Endothelial cell of umbilical vein (primary cell): ENCODE measurements around the gene FAM50B. TPM values are rescaled to one million over a fixed set of nuclear protein-coding genes. Genes with fewer than 3 reads are reported as not detected.
A peak's percentile ranks its signal among the peaks of the same experiment; 100 is the strongest.

Experiments
- BruUV-seq: library from RNA; stranded (reverse); fragments of 400-500 nt; replicated peaks from 2 replicates; lab custom pipeline; 2021; lab: Mats Ljungman, UMichigan
- CTCF ChIA-PET: fragments of 300-600, 350-600 bp; sonication (Branson Sonifier 250); formaldehyde crosslinking; loops from one replicate; lab custom pipeline; 2021; ENCODE audit warnings: antibody characterized with exemption, inconsistent platforms; lab: Charles Lee
- POLR2A ChIA-PET: fragments of 300-600, 350-600 bp; sonication (Branson Sonifier 250); formaldehyde crosslinking; loops from one replicate; lab custom pipeline; 2021; ENCODE audit warnings: antibody characterized with exemption, inconsistent platforms; lab: Charles Lee
- DNase-seq: peaks from one replicate; pipeline ENCODE4 v3.0.0-alpha.2; 2011; ENCODE audit warnings: low read depth, low spot score
- FAIRE-seq: peaks from 2 replicates; lab custom pipeline; 2011; peaks lifted over from hg19 to GRCh38; lab: Jason Lieb, UNC
- H2AFZ ChIP-seq: 2 replicates; pipeline ENCODE4 v1.6.0; 2012; ENCODE audit warnings: low read depth, low read length, control low read depth, inconsistent platforms
- H3K27ac ChIP-seq: 2 replicates; pipeline ENCODE4 v1.5.1; 2011; ENCODE audit warnings: low read depth, mild to moderate bottlenecking, control low read depth, low read length, moderate library complexity; ENCODE audit not compliant: insufficient read depth
- H3K27me3 ChIP-seq, 2 experiments: 2 replicates each; pipeline versions ENCODE4 v1.6.0 to v1.6.1; 2011; ENCODE audit warnings: low read length in 2 of 2, mixed read lengths in 1 of 2; ENCODE audit not compliant: control insufficient read depth in 2 of 2, insufficient read depth in 2 of 2
- H3K36me3 ChIP-seq, 2 experiments: 2 replicates in 1 of 2; 3 replicates in 1 of 2; pipeline ENCODE4 v1.5.1; 2011; ENCODE audit warnings: low read length in 2 of 2, mild to moderate bottlenecking in 1 of 2, moderate library complexity in 1 of 2; ENCODE audit not compliant: control insufficient read depth in 2 of 2, insufficient read depth in 2 of 2; ENCODE audit errors: extremely low read depth in 1 of 2
- H3K4me1 ChIP-seq: 3 replicates; pipeline ENCODE4 v1.5.1; 2011; ENCODE audit warnings: mild to moderate bottlenecking, low read length; ENCODE audit not compliant: control insufficient read depth, insufficient read depth; ENCODE audit errors: extremely low read depth
- H3K4me2 ChIP-seq: 2 replicates; pipeline ENCODE4 v1.6.1; 2011; ENCODE audit warnings: low read length, control low read depth, mixed read lengths; ENCODE audit not compliant: insufficient read depth
- H3K4me3 ChIP-seq, 3 experiments: fragments of 200-600 bp in 1 of 3; sonication (generic), shearing (Covaris generic) in 1 of 3; replicated peaks in 1 of 3; 2 replicates each; pipeline ENCODE4 v1.5.1; 2011 to 2016; ENCODE audit warnings: control low read depth in 3 of 3, low read length in 3 of 3, mild to moderate bottlenecking in 2 of 3, inconsistent platforms in 1 of 3, low read depth in 1 of 3, moderate library complexity in 1 of 3; ENCODE audit not compliant: insufficient read depth in 1 of 3
- H3K79me2 ChIP-seq: 2 replicates; pipeline ENCODE4 v1.6.0; 2012; ENCODE audit warnings: low read length, inconsistent platforms; ENCODE audit not compliant: control insufficient read depth, insufficient read depth
- H3K9ac ChIP-seq: replicated peaks from 2 replicates; pipeline ENCODE3; 2011; ENCODE audit warnings: low read length, control low read depth; ENCODE audit not compliant: insufficient read depth; ENCODE audit errors: extremely low read depth
- H3K9me1 ChIP-seq: replicated peaks from 3 replicates; pipeline ENCODE4 v1.6.0; 2011; ENCODE audit warnings: mild to moderate bottlenecking, low read length; ENCODE audit not compliant: control insufficient read depth, insufficient read depth; ENCODE audit errors: extremely low read depth
- H3K9me3 ChIP-seq: replicated peaks from 2 replicates; pipeline ENCODE4 v1.5.1; 2012; ENCODE audit warnings: low read length, inconsistent platforms; ENCODE audit not compliant: control insufficient read depth, insufficient read depth
- H4K20me1 ChIP-seq: replicated peaks from 2 replicates; pipeline ENCODE3; 2011; ENCODE audit warnings: mild to moderate bottlenecking, low read length; ENCODE audit not compliant: control insufficient read depth, insufficient read depth; ENCODE audit errors: extremely low read depth
- EZH2 ChIP-seq: IDR thresholded peaks from 2 replicates; pipeline ENCODE4 v1.6.1; 2012; ENCODE audit warnings: borderline replicate concordance, low read depth, mild to moderate bottlenecking, moderate library complexity, low read length, inconsistent platforms; ENCODE audit not compliant: severe bottlenecking
- FOS ChIP-seq: IDR thresholded peaks from 2 replicates; pipeline ENCODE4 v1.6.1; 2011; ENCODE audit warnings: mild to moderate bottlenecking, low read length, moderate library complexity, borderline replicate concordance; ENCODE audit not compliant: insufficient read depth
- GATA2 ChIP-seq: IDR thresholded peaks from 2 replicates; pipeline ENCODE4 v1.7.0; 2011; ENCODE audit warnings: low read depth, mild to moderate bottlenecking, moderate library complexity, mixed read lengths, low read length; ENCODE audit not compliant: insufficient read length, insufficient read depth
- JUN ChIP-seq: IDR thresholded peaks from 2 replicates; pipeline ENCODE4 v1.6.1; 2011; ENCODE audit warnings: borderline replicate concordance, low read depth; ENCODE audit not compliant: insufficient read length, insufficient read depth
- MYC ChIP-seq: IDR thresholded peaks from one replicate; pipeline ENCODE4 v1.6.1; 2011; ENCODE audit warnings: mild to moderate bottlenecking, low read depth, low read length
- POLR2A ChIP-seq: IDR thresholded peaks from 2 replicates; pipeline ENCODE4 v1.6.1; 2012; ENCODE audit warnings: low read depth, mild to moderate bottlenecking, control low read depth, low read length
- POLR2AphosphoS5 ChIP-seq: IDR thresholded peaks from 2 replicates; pipeline ENCODE4 v1.6.1; 2012; ENCODE audit warnings: low read depth, mild to moderate bottlenecking, control low read depth, low read length, moderate library complexity; ENCODE audit not compliant: insufficient read depth
- dilution Hi-C: fragments of 300-500 bp; cut with MboI; formaldehyde crosslinking; loops from one replicate; pipeline ENCODE4 v1.15.0; 2019; ENCODE audit warnings: low sequenced_read_pairs; ENCODE audit not compliant: extremely low pct_ligation_motif_present
- intact Hi-C: fragments of 100-400 bp; cut with micrococcal nuclease; formaldehyde crosslinking; loops from one replicate; pipeline ENCODE4 v1.10.0; 2022
- polyA plus RNA-seq, 4 experiments: library from polyadenylated mRNA; depleted of rRNA in 3 of 4; stranded (reverse) in 3 of 4; unstranded in 1 of 4; fragments of >200 nt; gene quantifications; 2 replicates each; pipeline versions ENCODE4 v1.2.1 to v1.2.3, GENCODE V29; 2011 to 2012; ENCODE audit warnings: missing spikeins in 1 of 4
- total RNA-seq: library from RNA; stranded (reverse); gene quantifications from 2 replicates; pipeline ENCODE4 v1.2.3, GENCODE V29; 2021
- TF ChIP-seq, protein P1 (sequence below), 2 donors: IDR thresholded peaks; 1 replicate in 1 of 2; 2 replicates in 1 of 2; pipeline ENCODE4 v1.5.1; 2011; ENCODE audit warnings: low read length in 2 of 2, mild to moderate bottlenecking in 2 of 2, moderate library complexity in 2 of 2, control low read depth in 1 of 2, inconsistent platforms in 1 of 2, low read depth in 1 of 2; ENCODE audit not compliant: insufficient read depth in 1 of 2; ENCODE audit errors: extremely low read depth in 1 of 2
- TF ChIP-seq, protein P2 (sequence below): IDR thresholded peaks from 2 replicates; pipeline ENCODE4 v1.6.1; 2011; ENCODE audit not compliant: insufficient read depth, insufficient read length

Gene FAM50B
- total and polyA plus RNA-seq, 2 donors (not counting 3 experiments of a cell fraction or from before 2014, with no cell fraction given) = 10.0 to 14.1 TPM

DNA sequence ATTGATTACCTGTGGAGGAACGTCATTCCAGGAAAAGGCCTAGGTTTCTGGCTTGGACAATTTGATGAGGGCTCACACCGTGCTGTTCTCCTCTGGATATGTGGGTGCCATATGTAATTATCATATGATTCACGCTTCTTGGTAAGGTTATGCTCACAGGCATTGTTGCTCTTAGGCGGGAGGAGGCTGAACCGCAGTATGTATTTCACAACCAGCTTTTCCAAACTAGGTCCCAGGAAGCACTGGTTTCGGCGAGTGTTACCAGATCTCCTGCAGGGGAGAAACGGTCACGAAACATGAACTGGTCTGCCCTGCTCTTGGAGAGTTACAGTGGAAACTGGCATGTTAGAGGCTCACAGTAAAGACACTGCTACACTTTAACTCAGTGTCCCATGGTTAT is 793 bp upstream of the FAM50B start:
- Histone ChIP-seq H3K4me2 (peak overlapping the region; percentile 20), H3K4me1 (peaks cover 4% of the 10 kb centered on the region), H3K27ac (no peak overlapping the region), H3K4me3 (no peak overlapping the region), H2AFZ (peak overlapping the region; percentile 77), H3K9me3 (no peaks in the 10 kb centered on the region), H3K36me3 (no peaks in the 10 kb centered on the region), H3K79me2 (no peaks in the 10 kb centered on the region), H3K27me3 (no peaks in the 10 kb centered on the region), H3K9me1 (no peaks in the 10 kb centered on the region), H4K20me1 (no peaks in the 10 kb centered on the region), H3K9ac (peak overlapping the region; percentile 42)
- POLR2A ChIA-PET = interaction anchor here (0.8 to 1.2 kb wide), 4 partner anchors 65 to 98 kb away, joined by 3 to 5 read pairs (median 4); no protein-coding TSS in a partner anchor
- intact Hi-C loops = loop anchor here (2.0 kb wide), 3 partner anchors 36 to 64 kb away; no protein-coding TSS in a partner anchor
- FAIRE-seq = no peak
- CTCF ChIA-PET = interaction anchor here (0.6 to 7.2 kb wide), 70 partner anchors 8 to 849 kb away, joined by 3 to 162 read pairs (median 5); partner anchors contain the start of genes NQO2 and PXDC1
- no TSS peak for BruUV-seq
- no peak for DNase-seq
- dilution Hi-C loops = no loop called here
- TF ChIP-seq EZH2 (no peak), GATA2 (no peak), FOS (no peak), MYC (no peak), POLR2A (no peak), JUN (no peak), POLR2AphosphoS5 (no peak)
- TF ChIP-seq, protein P1, sequence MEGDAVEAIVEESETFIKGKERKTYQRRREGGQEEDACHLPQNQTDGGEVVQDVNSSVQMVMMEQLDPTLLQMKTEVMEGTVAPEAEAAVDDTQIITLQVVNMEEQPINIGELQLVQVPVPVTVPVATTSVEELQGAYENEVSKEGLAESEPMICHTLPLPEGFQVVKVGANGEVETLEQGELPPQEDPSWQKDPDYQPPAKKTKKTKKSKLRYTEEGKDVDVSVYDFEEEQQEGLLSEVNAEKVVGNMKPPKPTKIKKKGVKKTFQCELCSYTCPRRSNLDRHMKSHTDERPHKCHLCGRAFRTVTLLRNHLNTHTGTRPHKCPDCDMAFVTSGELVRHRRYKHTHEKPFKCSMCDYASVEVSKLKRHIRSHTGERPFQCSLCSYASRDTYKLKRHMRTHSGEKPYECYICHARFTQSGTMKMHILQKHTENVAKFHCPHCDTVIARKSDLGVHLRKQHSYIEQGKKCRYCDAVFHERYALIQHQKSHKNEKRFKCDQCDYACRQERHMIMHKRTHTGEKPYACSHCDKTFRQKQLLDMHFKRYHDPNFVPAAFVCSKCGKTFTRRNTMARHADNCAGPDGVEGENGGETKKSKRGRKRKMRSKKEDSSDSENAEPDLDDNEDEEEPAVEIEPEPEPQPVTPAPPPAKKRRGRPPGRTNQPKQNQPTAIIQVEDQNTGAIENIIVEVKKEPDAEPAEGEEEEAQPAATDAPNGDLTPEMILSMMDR (IDR thresholded peaks at IDR 0.05; ENCODE audit: extremely low read depth in 1 of 2, insufficient read depth in 1 of 2, low read depth in 1 of 2, low read length in 2 of 2) = no peak
- TF ChIP-seq, protein P2, sequence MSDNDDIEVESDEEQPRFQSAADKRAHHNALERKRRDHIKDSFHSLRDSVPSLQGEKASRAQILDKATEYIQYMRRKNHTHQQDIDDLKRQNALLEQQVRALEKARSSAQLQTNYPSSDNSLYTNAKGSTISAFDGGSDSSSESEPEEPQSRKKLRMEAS = no peak
